Stimulated activated CD8-positive, alpha-beta memory T cell treated with anti-CD3 and anti-CD28 coated beads, Interleukin-12 subunit alpha, Interleukin-12 subunit beta, amount 100 ng/mL, for 4 hours (primary cell): ENCODE data around the gene SCT.

Source experiments
- DNase-seq: peaks from one replicate; pipeline ENCODE4 v3.0.0-alpha.2; 2020; ENCODE audit warnings: low read depth

SCT gene

DNA sequence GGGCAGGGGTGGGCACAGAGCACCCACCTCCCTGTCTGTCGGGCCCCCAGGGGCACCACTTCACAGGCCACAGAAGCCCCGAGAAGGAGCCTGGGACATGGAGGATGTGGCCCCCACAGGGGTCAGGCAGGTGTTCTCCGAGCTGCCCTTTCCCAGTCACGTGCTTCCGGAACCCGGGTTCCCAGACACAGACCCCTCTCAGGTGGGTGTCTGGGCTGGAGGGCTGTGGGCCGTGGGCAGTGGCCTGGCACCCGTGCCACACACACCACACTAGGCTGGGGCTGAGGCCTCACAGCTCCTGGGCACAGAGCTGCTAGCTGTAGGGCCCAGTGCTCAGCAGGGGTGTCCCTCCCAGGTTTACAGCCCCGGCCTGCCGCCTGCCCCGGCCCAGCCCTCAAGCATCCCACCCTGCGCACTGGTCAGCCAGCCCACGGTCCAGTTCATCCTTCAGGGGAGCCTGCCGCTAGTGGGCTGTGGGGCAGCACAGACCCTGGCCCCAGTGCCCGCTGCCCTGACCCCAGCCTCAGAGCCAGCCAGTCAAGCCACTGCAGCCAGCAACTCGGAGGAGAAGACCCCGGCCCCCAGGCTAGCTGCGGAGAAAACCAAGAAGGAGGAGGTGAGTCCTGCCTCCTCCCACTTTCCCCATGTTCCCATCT is 16.7 kb downstream of the SCT start:
- DNase-seq, result no peak

DNA sequence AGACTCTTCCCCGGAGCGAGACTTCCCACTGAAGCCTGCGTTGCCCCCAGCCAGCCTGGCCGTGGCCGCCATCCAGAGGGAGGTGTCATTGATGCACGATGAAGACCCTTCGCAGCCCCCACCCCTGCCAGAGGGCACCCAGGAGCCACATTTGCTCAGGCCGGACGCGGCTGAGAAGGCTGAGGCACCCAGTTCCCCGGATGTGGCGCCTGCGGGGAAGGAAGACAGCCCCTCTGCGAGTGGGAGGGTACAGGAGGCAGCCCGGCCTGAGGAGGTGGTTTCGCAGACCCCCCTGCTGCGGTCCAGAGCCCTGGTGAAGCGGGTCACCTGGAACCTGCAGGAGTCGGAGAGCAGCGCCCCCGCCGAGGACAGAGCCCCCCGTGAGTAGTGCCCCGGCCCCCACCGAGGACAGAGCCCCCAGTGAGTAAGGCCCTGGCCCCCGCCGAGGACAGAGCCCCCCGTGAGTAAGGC is 17.6 kb downstream of the SCT start:
- no peak for DNase-seq

DNA sequence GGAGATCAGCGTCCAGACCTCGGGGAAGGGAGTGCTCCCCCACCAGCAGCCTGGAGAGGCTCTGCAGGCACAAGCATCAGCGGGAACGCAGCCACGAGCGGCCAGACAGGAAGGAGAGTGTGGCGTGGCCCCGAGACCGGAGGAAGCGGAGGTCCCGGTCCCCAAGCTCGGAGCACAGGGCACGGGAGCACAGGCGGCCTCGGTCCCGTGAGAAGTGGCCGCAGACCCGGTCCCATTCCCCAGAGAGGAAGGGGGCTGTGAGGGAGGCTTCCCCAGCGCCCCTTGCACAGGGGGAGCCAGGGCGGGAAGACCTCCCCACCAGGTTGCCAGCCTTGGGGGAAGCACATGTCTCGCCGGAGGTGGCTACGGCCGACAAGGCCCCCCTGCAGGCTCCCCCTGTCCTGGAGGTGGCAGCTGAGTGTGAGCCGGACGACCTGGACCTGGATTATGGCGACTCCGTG is 18.2 kb downstream of the SCT start:
- DNase-seq, result no peak

- DNase-seq, result no peak
Observed at GRCh38 chr11:607971-608659, 18.9 kb downstream of the SCT start.

- DNase-seq, result no peak
Observed at GRCh38 chr11:607020-607780, 19.8 kb downstream of the SCT start.

DNA sequence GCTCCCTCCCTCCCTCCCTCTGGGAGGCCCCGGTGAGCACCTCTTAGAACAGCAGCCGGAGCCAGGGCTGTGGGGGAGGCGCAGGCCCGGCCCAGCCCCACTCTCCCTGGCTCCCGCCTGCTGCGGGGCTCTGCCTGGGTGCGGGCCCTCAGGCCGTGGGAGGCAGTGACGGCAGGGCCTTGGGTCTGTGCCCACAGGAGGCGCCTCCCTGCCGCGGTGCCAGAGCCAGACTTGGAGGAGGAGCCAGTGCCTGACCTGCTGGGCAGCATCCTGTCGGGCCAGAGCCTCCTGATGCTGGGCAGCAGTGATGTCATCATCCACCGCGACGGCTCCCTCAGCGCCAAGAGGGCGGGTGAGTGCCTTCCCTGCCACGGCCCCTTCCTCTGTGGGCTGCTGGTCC is 20.7 kb downstream of the SCT start:
- DNase-seq, result no peak

DNA sequence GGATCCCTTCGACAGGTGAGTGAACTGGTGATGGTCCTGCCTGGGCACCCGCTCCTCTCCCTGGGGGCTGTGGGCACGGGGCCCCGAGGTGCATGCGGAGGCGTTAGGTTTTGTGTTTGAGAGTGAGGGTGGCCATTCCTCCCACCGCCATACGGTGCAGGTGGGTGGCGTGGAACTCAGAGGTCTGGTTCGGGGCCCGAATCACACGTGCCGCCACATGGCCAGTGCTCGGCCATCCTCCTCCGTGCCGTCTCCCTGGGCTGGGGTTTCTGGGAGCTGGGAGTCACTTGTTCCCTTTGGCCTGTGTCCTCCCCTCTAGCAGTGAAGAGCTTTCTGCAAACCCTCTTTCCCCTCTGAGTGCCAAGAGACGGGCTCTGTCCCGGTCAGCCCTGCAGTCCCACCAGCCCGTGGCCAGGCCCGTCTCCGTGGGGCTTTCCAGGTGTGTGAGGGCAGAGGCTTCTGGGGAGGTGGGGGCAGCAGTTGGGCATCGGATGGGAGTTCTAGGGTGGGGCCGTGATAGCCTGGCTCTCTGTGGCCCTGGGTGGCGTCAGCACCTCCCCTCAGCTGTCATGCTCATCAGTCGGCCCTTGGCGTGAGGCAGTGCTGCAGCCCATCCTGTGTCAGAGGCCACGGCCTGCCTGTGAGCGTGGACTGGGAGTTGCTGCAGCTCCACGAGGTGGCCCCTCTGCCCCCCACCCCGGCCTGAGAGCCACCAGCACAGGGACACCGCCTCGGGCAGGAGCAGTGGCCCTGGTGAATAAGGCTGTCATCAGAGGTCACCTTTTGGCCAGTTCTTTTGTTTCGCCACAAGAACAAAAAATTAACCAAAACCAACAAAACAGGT is 21.5 kb downstream of the SCT start:
- DNase-seq, result no peak

GRCh38 chr11:603154-603553 is 23.8 kb downstream of the SCT start:
- DNase-seq, result no peak

- DNase-seq, result no peak
Observed at GRCh38 chr11:601573-602245, 25.3 kb downstream of the SCT start.

- DNase-seq, result no peak
Observed at GRCh38 chr11:598005-598680, 28.8 kb downstream of the SCT start.

- DNase-seq, result no peak
Observed at GRCh38 chr11:597166-597725, 29.7 kb downstream of the SCT start.

- DNase-seq, result no peak
Observed at GRCh38 chr11:596374-596773, 30.6 kb downstream of the SCT start.

DNA sequence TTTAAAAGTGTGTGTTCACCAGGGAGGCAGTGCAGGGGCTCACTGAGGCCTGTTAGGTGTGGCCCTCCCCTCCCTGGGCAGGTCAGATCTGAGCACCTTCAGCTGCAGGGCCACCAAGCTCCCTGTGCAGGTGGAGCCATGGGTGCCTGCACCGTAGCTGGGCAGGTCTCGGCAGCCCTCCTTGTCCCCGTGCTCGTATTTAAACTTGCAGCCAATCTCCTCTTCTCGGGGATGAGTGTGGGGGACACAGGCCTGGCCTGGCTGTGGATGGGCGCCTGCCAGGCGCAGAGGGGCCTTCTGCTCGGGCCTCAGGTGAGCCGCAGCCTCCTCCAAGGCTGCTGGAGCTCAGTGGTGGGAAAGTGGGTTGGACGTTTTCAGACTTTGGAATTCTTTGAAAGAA is 31.6 kb downstream of the SCT start:
- DNase-seq, result no peak

- no peak for DNase-seq
Observed at GRCh38 chr11:593347-593746, 33.6 kb downstream of the SCT start.

DNA sequence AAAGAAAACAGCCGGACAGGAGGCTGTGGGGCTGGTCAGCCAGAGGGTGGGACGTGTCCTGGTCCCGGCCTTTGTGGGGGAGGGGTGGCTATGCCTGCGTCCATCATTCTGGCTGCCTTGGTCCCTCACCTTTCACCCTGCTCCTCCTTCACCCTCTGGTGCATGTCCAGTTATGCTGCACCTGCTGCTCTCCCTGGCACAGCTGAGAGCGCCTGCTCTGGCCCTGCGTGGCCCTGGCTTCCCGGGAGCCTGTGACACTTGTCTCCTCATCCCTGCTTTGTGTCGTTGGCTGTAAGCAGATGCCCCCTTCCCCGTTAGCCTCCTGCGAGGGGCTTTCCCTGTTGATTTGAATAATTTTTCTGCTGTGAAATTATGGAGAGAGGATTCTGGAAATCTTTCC is 34.1 kb downstream of the SCT start:
- no peak for DNase-seq

DNA sequence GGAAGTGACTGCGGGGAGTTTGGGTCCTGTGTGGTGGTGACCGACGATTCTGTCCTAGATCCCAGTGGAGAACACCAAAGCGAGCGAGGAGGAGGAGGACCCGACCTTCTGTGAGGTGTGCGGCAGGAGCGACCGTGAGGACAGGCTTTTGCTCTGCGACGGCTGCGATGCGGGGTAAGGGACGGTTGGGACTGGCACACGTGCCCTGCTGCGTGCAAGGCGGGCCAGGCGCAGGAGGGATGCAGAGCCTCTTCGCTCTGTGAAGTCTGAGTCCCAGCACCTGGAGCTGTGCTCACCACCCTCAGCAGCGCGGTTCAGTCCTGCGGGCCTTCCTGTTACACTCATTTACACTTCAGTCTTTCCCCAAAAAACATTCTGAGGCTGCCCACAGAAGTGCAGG is 34.5 kb downstream of the SCT start:
- no peak for DNase-seq

GRCh38 chr11:590997-591396 is 36.0 kb downstream of the SCT start:
- DNase-seq, result no peak

GRCh38 chr11:589798-590197 is 37.2 kb downstream of the SCT start:
- DNase-seq, result no peak

- DNase-seq, result peak; percentile 54
Observed at GRCh38 chr11:587978-588380, 39.0 kb downstream of the SCT start.

GRCh38 chr11:587546-587945 is 39.4 kb downstream of the SCT start:
- DNase-seq, result no peak
